ENCODE measurements around the gene SLC30A10. TPM values are rescaled to one million over a fixed set of nuclear protein-coding genes. Genes with fewer than 3 reads are reported as not detected.

Gene SLC30A10
- total RNA-seq, 2 experiments from 2014 or later: not detected

- no TSS peak for BruUV-seq (replicated peaks)
- Histone ChIP-seq H3K27ac (ENCODE audit: low read depth, low read length, poor library complexity, severe bottlenecking) (no peak overlapping the region), H3K36me3 (ENCODE audit: insufficient read depth, low read length) (no peaks in the 10 kb centered on the region), H2AFZ (ENCODE audit: low read length) (no peak overlapping the region), H4K20me1 (ENCODE audit: insufficient read depth, low read length) (no peaks in the 10 kb centered on the region), H3K4me2 (ENCODE audit: low read length) (no peak overlapping the region), H3K4me3 (ENCODE audit: low read depth, low read length, poor library complexity, severe bottlenecking) (no peak overlapping the region), H3K79me2 (ENCODE audit: insufficient read depth, low read depth, low read length) (no peaks in the 10 kb centered on the region), H3K4me1 (ENCODE audit: insufficient read depth, low read length, poor library complexity, severe bottlenecking) (no peaks in the 10 kb centered on the region), H3K9me3 (ENCODE audit: low read length) (no peaks in the 10 kb centered on the region), H3K9me2 (ENCODE audit: insufficient read depth, low read length) (no peaks in the 10 kb centered on the region)
- CTCF ChIA-PET (ENCODE audit: unreplicated experiment): no interaction called here
- no peak for TF ChIP-seq CTCF (conservative IDR thresholded peaks at IDR 0.05; ENCODE audit: low read length)
- no peak for TF ChIP-seq EZH2phosphoT487 (IDR thresholded peaks at IDR 0.05; ENCODE audit: borderline replicate concordance, low read depth, low read length)
- POLR2A ChIA-PET: no interaction called here
- no peak for DNase-seq (ENCODE audit: low spot score)
- intact Hi-C loops (cut with micrococcal nuclease; ENCODE audit: unreplicated experiment): no loop called here
These were observed 42.7 kb downstream of the SLC30A10 start for GRCh38 chr1:219885680-219886079.

GRCh38 chr1:219883400-219884332, 44.7 kb downstream of the SLC30A10 start:
- TF ChIP-seq CTCF (conservative IDR thresholded peaks at IDR 0.05; ENCODE audit: low read length) (no peak), EZH2phosphoT487 (IDR thresholded peaks at IDR 0.05; ENCODE audit: borderline replicate concordance, low read depth, low read length) (no peak)
- no peak overlapping the region for H2AFZ ChIP-seq (ENCODE audit: low read length)
- no peaks in the 10 kb centered on the region for H3K36me3 ChIP-seq (ENCODE audit: insufficient read depth, low read length)
- no peaks in the 10 kb centered on the region for H3K9me3 ChIP-seq (ENCODE audit: low read length)
- no TSS peak for BruUV-seq (replicated peaks)
- no peak overlapping the region for H3K4me2 ChIP-seq (ENCODE audit: low read length)
- no peaks in the 10 kb centered on the region for H3K4me1 ChIP-seq (ENCODE audit: insufficient read depth, low read length, poor library complexity, severe bottlenecking)
- no peak for DNase-seq (ENCODE audit: low spot score)
- POLR2A ChIA-PET: no interaction called here
- intact Hi-C loops (cut with micrococcal nuclease; ENCODE audit: unreplicated experiment): no loop called here
- H3K9me2 ChIP-seq (ENCODE audit: insufficient read depth, low read length): no peaks in the 10 kb centered on the region
- H3K4me3 ChIP-seq (ENCODE audit: low read depth, low read length, poor library complexity, severe bottlenecking): no peak overlapping the region
- H4K20me1 ChIP-seq (ENCODE audit: insufficient read depth, low read length): no peaks in the 10 kb centered on the region
- H3K27ac ChIP-seq (ENCODE audit: low read depth, low read length, poor library complexity, severe bottlenecking): no peak overlapping the region
- H3K79me2 ChIP-seq (ENCODE audit: insufficient read depth, low read depth, low read length): no peaks in the 10 kb centered on the region
- CTCF ChIA-PET (ENCODE audit: unreplicated experiment): no interaction called here

DNA sequence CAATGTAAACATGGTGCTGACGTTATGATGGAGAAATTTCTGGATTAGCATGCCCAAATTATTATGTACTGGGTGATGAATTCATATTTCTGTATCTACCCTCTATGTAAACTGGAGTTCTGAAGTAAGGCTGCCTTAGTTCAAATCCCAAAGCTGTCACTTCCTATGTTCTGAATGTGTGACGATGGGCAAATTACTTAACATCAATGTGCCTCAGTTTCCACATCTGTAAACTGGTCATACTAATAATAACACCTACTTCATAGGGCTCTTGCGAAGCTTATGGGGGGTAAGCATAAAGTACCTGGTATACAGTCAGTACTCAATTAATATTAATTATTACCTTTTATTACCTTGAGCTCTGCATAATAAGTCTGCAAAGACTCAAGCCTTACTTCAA, 45.6 kb downstream of the SLC30A10 start:
- ChIA-PET CTCF (ENCODE audit: unreplicated experiment) (no interaction called here), POLR2A (interaction anchor here (0.6 kb wide), 1 partner anchor 820 kb away, joined by 3 read pairs; no protein-coding TSS in a partner anchor)
- Histone ChIP-seq H4K20me1 (ENCODE audit: insufficient read depth, low read length) (no peaks in the 10 kb centered on the region), H3K9me3 (ENCODE audit: low read length) (no peaks in the 10 kb centered on the region), H3K4me3 (ENCODE audit: low read depth, low read length, poor library complexity, severe bottlenecking) (no peak overlapping the region), H3K79me2 (ENCODE audit: insufficient read depth, low read depth, low read length) (no peaks in the 10 kb centered on the region), H3K27ac (ENCODE audit: low read depth, low read length, poor library complexity, severe bottlenecking) (no peak overlapping the region), H3K9me2 (ENCODE audit: insufficient read depth, low read length) (no peaks in the 10 kb centered on the region), H3K4me2 (ENCODE audit: low read length) (no peak overlapping the region), H2AFZ (ENCODE audit: low read length) (no peak overlapping the region), H3K36me3 (ENCODE audit: insufficient read depth, low read length) (no peaks in the 10 kb centered on the region), H3K4me1 (ENCODE audit: insufficient read depth, low read length, poor library complexity, severe bottlenecking) (no peaks in the 10 kb centered on the region)
- no peak for TF ChIP-seq EZH2phosphoT487 (IDR thresholded peaks at IDR 0.05; ENCODE audit: borderline replicate concordance, low read depth, low read length)
- no peak for TF ChIP-seq CTCF (conservative IDR thresholded peaks at IDR 0.05; ENCODE audit: low read length)
- BruUV-seq (replicated peaks): no TSS peak
- DNase-seq (ENCODE audit: low spot score): no peak
- intact Hi-C loops (cut with micrococcal nuclease; ENCODE audit: unreplicated experiment): no loop called here

All from OCI-LY7 (cell line).